Trophoblast cell (in vitro differentiated cells and primary cell): ENCODE data around the gene HMGB2.

Source experiments
- DNase-seq, 2 donors: peaks; one replicate each; pipeline ENCODE4 v3.0.0-alpha.2; 2016
- H2AFZ ChIP-seq: 2 replicates; pipeline ENCODE4 v1.6.1; 2013; ENCODE audit warnings: low read length, moderate library complexity, mild to moderate bottlenecking; ENCODE audit not compliant: insufficient read depth, poor library complexity
- H2AK5ac ChIP-seq: 2 replicates; pipeline ENCODE4 v1.6.1; 2013; ENCODE audit warnings: mild to moderate bottlenecking, low read length
- H2BK120ac ChIP-seq: 2 replicates; pipeline ENCODE4 v1.6.1; 2013; ENCODE audit warnings: low read length, mild to moderate bottlenecking, moderate library complexity; ENCODE audit not compliant: insufficient read depth, poor library complexity
- H2BK12ac ChIP-seq: 2 replicates; pipeline ENCODE4 v1.6.1; 2013; ENCODE audit warnings: mild to moderate bottlenecking, low read length, moderate library complexity
- H2BK5ac ChIP-seq: 2 replicates; pipeline ENCODE4 v1.6.1; 2013; ENCODE audit warnings: low read length, low read depth, moderate library complexity, mild to moderate bottlenecking; ENCODE audit not compliant: poor library complexity
- H3K14ac ChIP-seq: 2 replicates; pipeline ENCODE4 v1.6.1; 2013; ENCODE audit warnings: mild to moderate bottlenecking, low read length
- H3K18ac ChIP-seq: 2 replicates; pipeline ENCODE4 v1.6.1; 2013; ENCODE audit warnings: mild to moderate bottlenecking, low read length
- H3K23ac ChIP-seq: 2 replicates; pipeline ENCODE4 v1.6.1; 2013; ENCODE audit warnings: low read length
- H3K27ac ChIP-seq: 2 replicates; pipeline ENCODE4 v1.5.1; 2013; ENCODE audit warnings: low read depth, mild to moderate bottlenecking, inconsistent platforms, low read length, moderate library complexity
- H3K27me3 ChIP-seq: 2 replicates; pipeline ENCODE4 v1.6.1; 2013; ENCODE audit warnings: inconsistent platforms, mild to moderate bottlenecking, low read length, moderate library complexity; ENCODE audit not compliant: insufficient read depth
- H3K36me3 ChIP-seq, 2 experiments: 1 replicate in 1 of 2; 2 replicates in 1 of 2; pipeline ENCODE4 v1.6.1; 2013; ENCODE audit warnings: low read length in 2 of 2, mild to moderate bottlenecking in 2 of 2, moderate library complexity in 1 of 2; ENCODE audit not compliant: insufficient read depth in 2 of 2, control insufficient read depth in 1 of 2
- H3K4ac ChIP-seq: 2 replicates; pipeline ENCODE4 v1.6.1; 2013; ENCODE audit warnings: low read depth, mild to moderate bottlenecking, low read length, moderate library complexity
- H3K4me1 ChIP-seq, 2 experiments: 1 replicate in 1 of 2; 2 replicates in 1 of 2; pipeline ENCODE4 v1.6.1; 2013; ENCODE audit warnings: low read length in 2 of 2, mild to moderate bottlenecking in 2 of 2, moderate library complexity in 1 of 2; ENCODE audit not compliant: insufficient read depth in 2 of 2, control insufficient read depth in 1 of 2
- H3K4me2 ChIP-seq: 2 replicates; pipeline ENCODE4 v1.6.1; 2013; ENCODE audit warnings: inconsistent platforms, mild to moderate bottlenecking, low read length, moderate library complexity
- H3K4me3 ChIP-seq: 2 replicates; pipeline ENCODE4 v1.5.1; 2013; ENCODE audit warnings: mild to moderate bottlenecking, low read depth, low read length, inconsistent platforms
- H3K79me1 ChIP-seq: one replicate; pipeline ENCODE4 v1.6.1; 2013; ENCODE audit warnings: low read length
- H3K79me2 ChIP-seq: 2 replicates; pipeline ENCODE4 v1.6.1; 2013; ENCODE audit warnings: low read length, mild to moderate bottlenecking; ENCODE audit not compliant: control insufficient read depth, insufficient read depth, poor library complexity
- H3K9ac ChIP-seq: 2 replicates; pipeline ENCODE4 v1.6.1; 2013; ENCODE audit warnings: mild to moderate bottlenecking, low read length
- H3K9me3 ChIP-seq: 2 replicates; pipeline ENCODE4 v1.6.1; 2013; ENCODE audit warnings: low read depth, mild to moderate bottlenecking, control low read depth, inconsistent platforms, low read length; ENCODE audit not compliant: insufficient read depth
- H4K12ac ChIP-seq: 2 replicates; pipeline ENCODE4 v1.6.1; 2013; ENCODE audit warnings: low read depth, mild to moderate bottlenecking, low read length, moderate library complexity
- H4K8ac ChIP-seq: 2 replicates; pipeline ENCODE4 v1.6.1; 2013; ENCODE audit warnings: low read depth, mild to moderate bottlenecking, low read length, moderate library complexity
- H4K91ac ChIP-seq: one replicate; pipeline ENCODE4 v1.6.1; 2013; ENCODE audit warnings: low read depth, mild to moderate bottlenecking, low read length, moderate library complexity
- WGBS: extraction: QIAGEN DNeasy Blood & Tissue Kit; methylation state at CpG from one replicate; pipeline ENCODE4 v1.1.7; 2013; ENCODE audit warnings: missing lambda C conversion rate; ENCODE audit not compliant: insufficient read length, insufficient coverage; ENCODE audit errors: extremely low coverage; 5-methylcytosine and 5-hydroxymethylcytosine counted together

Gene HMGB2

GRCh38 chr4:173346074-173346473, 11.9 kb upstream of the HMGB2 start:
- no peak overlapping the region for H4K8ac ChIP-seq
- H3K79me1 ChIP-seq, result no peaks in the 10 kb centered on the region
- H3K4me3 ChIP-seq, result no peak overlapping the region
- no peak overlapping the region for H2BK5ac ChIP-seq
- no peak overlapping the region for H3K27ac ChIP-seq
- H2AFZ ChIP-seq, result no peak overlapping the region
- no peaks in the 10 kb centered on the region for H3K4me1 ChIP-seq
- H3K4ac ChIP-seq, result no peak overlapping the region
- H2BK120ac ChIP-seq, result no peak overlapping the region
- H3K9me3 ChIP-seq, result no peaks in the 10 kb centered on the region
- no peak overlapping the region for H2AK5ac ChIP-seq
- H3K4me2 ChIP-seq, result no peak overlapping the region
- no peak for DNase-seq
- H3K9ac ChIP-seq, result no peak overlapping the region
- no peak overlapping the region for H3K23ac ChIP-seq
- no peak overlapping the region for H2BK12ac ChIP-seq
- H3K18ac ChIP-seq, result no peak overlapping the region
- H3K36me3 ChIP-seq, result no peaks in the 10 kb centered on the region
- no peak overlapping the region for H4K91ac ChIP-seq
- WGBS, result no CpG with 5 or more reads among the region's 2 CpGs
- no peaks in the 10 kb centered on the region for H3K79me2 ChIP-seq
- no peak overlapping the region for H4K12ac ChIP-seq
- no peak overlapping the region for H3K14ac ChIP-seq
- H3K27me3 ChIP-seq, result no peaks in the 10 kb centered on the region

GRCh38 chr4:173345648-173346047, 11.5 kb upstream of the HMGB2 start:
- Histone ChIP-seq H3K23ac (no peak overlapping the region), H3K4ac (no peak overlapping the region), H2BK12ac (no peak overlapping the region), H4K12ac (no peak overlapping the region), H3K36me3 (no peaks in the 10 kb centered on the region), H3K4me2 (no peak overlapping the region), H4K91ac (no peak overlapping the region), H3K79me2 (no peaks in the 10 kb centered on the region), H2BK120ac (no peak overlapping the region), H2BK5ac (no peak overlapping the region), H2AFZ (no peak overlapping the region), H4K8ac (no peak overlapping the region), H3K27ac (peak overlapping the region; percentile 47), H3K9ac (no peak overlapping the region), H3K4me3 (no peak overlapping the region), H3K79me1 (no peaks in the 10 kb centered on the region), H3K14ac (no peak overlapping the region), H3K27me3 (no peaks in the 10 kb centered on the region), H3K18ac (no peak overlapping the region), H2AK5ac (no peak overlapping the region), H3K9me3 (no peaks in the 10 kb centered on the region), H3K4me1 (no peaks in the 10 kb centered on the region)
- DNase-seq, result no peak
- WGBS, result no CpG with 5 or more reads among the region's 2 CpGs

- Histone ChIP-seq H3K4me2 (no peak overlapping the region), H2AFZ (no peak overlapping the region), H2AK5ac (no peak overlapping the region), H4K12ac (no peak overlapping the region), H3K4me1 (no peaks in the 10 kb centered on the region), H2BK120ac (no peak overlapping the region), H4K91ac (no peak overlapping the region), H2BK5ac (no peak overlapping the region), H3K79me2 (no peaks in the 10 kb centered on the region), H4K8ac (no peak overlapping the region), H3K27me3 (no peaks in the 10 kb centered on the region), H3K9ac (no peak overlapping the region), H3K4me3 (no peak overlapping the region), H3K27ac (peak overlapping the region; percentile 9), H3K18ac (no peak overlapping the region), H3K9me3 (no peaks in the 10 kb centered on the region), H3K79me1 (no peaks in the 10 kb centered on the region), H3K14ac (no peak overlapping the region), H3K4ac (no peak overlapping the region), H3K23ac (no peak overlapping the region), H2BK12ac (no peak overlapping the region), H3K36me3 (no peaks in the 10 kb centered on the region)
- WGBS, result no CpG with 5 or more reads among the region's 3 CpGs
- DNase-seq, result no peak
Observed at GRCh38 chr4:173343832-173344397, 9.8 kb upstream of the HMGB2 start.

GRCh38 chr4:173337463-173337862, 3.3 kb upstream of the HMGB2 start:
- H3K9ac ChIP-seq, result no peak overlapping the region
- no CpG with 5 or more reads among the region's 2 CpGs for WGBS
- H3K27ac ChIP-seq, result no peak overlapping the region
- H2AK5ac ChIP-seq, result no peak overlapping the region
- no peak overlapping the region for H3K14ac ChIP-seq
- no peaks in the 10 kb centered on the region for H3K27me3 ChIP-seq
- peaks cover 13% of the 10 kb centered on the region for H3K79me1 ChIP-seq
- no peak overlapping the region for H3K23ac ChIP-seq
- H3K18ac ChIP-seq, result no peak overlapping the region
- no peak overlapping the region for H3K4me2 ChIP-seq
- no peaks in the 10 kb centered on the region for H3K4me1 ChIP-seq
- no peak overlapping the region for H3K4ac ChIP-seq
- DNase-seq, result no peak
- H2BK5ac ChIP-seq, result no peak overlapping the region
- no peak overlapping the region for H3K4me3 ChIP-seq
- peaks cover 9% of the 10 kb centered on the region for H3K79me2 ChIP-seq
- no peak overlapping the region for H4K8ac ChIP-seq
- no peaks in the 10 kb centered on the region for H3K9me3 ChIP-seq
- H2BK120ac ChIP-seq, result no peak overlapping the region
- no peak overlapping the region for H2AFZ ChIP-seq
- no peak overlapping the region for H4K91ac ChIP-seq
- H3K36me3 ChIP-seq, result no peaks in the 10 kb centered on the region
- no peak overlapping the region for H4K12ac ChIP-seq
- H2BK12ac ChIP-seq, result no peak overlapping the region
